H1 (cell line): ENCODE results near the gene TEX10. TPM values are rescaled to one million over a fixed set of nuclear protein-coding genes. Genes with fewer than 3 reads are reported as not detected.

Source experiments
- CTCF ChIA-PET: fragments of 300-600 bp; sonication (Branson Sonifier 250); formaldehyde crosslinking; loops from one replicate; lab custom pipeline; 2021; ENCODE audit not compliant: partially characterized antibody; lab: Charles Lee
- POLR2A ChIA-PET: fragments of 300-600 bp; sonication (Branson Sonifier 250); formaldehyde crosslinking; loops from one replicate; lab custom pipeline; 2021; ENCODE audit warnings: inconsistent platforms; ENCODE audit not compliant: partially characterized antibody; lab: Charles Lee
- DNase-seq, 2 experiments: peaks; one replicate each; pipeline versions ENCODE4 v3.0.0 to v3.0.0-alpha.2; 2010 to 2022; ENCODE audit warnings: low spot score in 2 of 2, low read depth in 1 of 2, mixed read lengths in 1 of 2
- FAIRE-seq: peaks from 2 replicates; lab custom pipeline; 2011; peaks lifted over from hg19 to GRCh38; lab: Jason Lieb, UNC
- H2AFZ ChIP-seq: 2 replicates; pipeline ENCODE4 v1.8.1; 2012; ENCODE audit warnings: low read length, inconsistent platforms
- H2AK5ac ChIP-seq: 2 replicates; pipeline ENCODE4 v1.6.1; 2013; ENCODE audit warnings: low read depth, low read length
- H2BK120ac ChIP-seq: replicated peaks from 2 replicates; pipeline ENCODE3; 2013; ENCODE audit warnings: low read depth, low read length, inconsistent platforms
- H2BK12ac ChIP-seq: 2 replicates; pipeline ENCODE4 v1.6.1; 2013; ENCODE audit warnings: low read depth, low read length
- H2BK15ac ChIP-seq: 2 replicates; pipeline ENCODE4 v1.6.1; 2013; ENCODE audit warnings: low read length
- H2BK20ac ChIP-seq: 2 replicates; pipeline ENCODE4 v1.6.1; 2013; ENCODE audit warnings: low read length
- H2BK5ac ChIP-seq: 2 replicates; pipeline ENCODE4 v1.6.1; 2013; ENCODE audit warnings: low read depth, low read length
- H3K14ac ChIP-seq: 2 replicates; pipeline ENCODE4 v1.6.1; 2013; ENCODE audit warnings: inconsistent platforms; ENCODE audit not compliant: insufficient read length
- H3K18ac ChIP-seq: 2 replicates; pipeline ENCODE4 v1.6.1; 2013; ENCODE audit warnings: low read length; ENCODE audit errors: extremely low read depth
- H3K23ac ChIP-seq: 2 replicates; pipeline ENCODE4 v1.6.1; 2013; ENCODE audit warnings: inconsistent platforms; ENCODE audit not compliant: insufficient read length
- H3K23me2 ChIP-seq: 2 replicates; pipeline ENCODE4 v1.6.1; 2013; ENCODE audit warnings: low read depth, low read length
- H3K27ac ChIP-seq: 2 replicates; pipeline ENCODE4 v1.6.1; 2011; ENCODE audit warnings: low read depth, low read length, inconsistent platforms
- H3K27me3 ChIP-seq, 4 experiments: replicated peaks in 1 of 4; 1 replicate in 1 of 4; 2 replicates in 3 of 4; pipeline versions ENCODE4 v1.6.1 to v1.8.1; 2011 to 2013; ENCODE audit warnings: low read length in 3 of 4, mild to moderate bottlenecking in 3 of 4, inconsistent platforms in 2 of 4, mixed read lengths in 2 of 4, moderate library complexity in 1 of 4; ENCODE audit not compliant: control insufficient read depth in 3 of 4, insufficient read depth in 3 of 4; ENCODE audit errors: extremely low read depth in 1 of 4
- H3K36me3 ChIP-seq, 4 experiments: 2 replicates each; pipeline versions ENCODE4 v1.6.1 to v1.8.1; 2011 to 2013; ENCODE audit warnings: mild to moderate bottlenecking in 4 of 4, low read length in 3 of 4, moderate library complexity in 2 of 4, control low read depth in 1 of 4, inconsistent platforms in 1 of 4; ENCODE audit not compliant: insufficient read depth in 4 of 4, control insufficient read depth in 2 of 4
- H3K4ac ChIP-seq: replicated peaks from 2 replicates; pipeline ENCODE3; 2013; ENCODE audit warnings: low read length, low read depth, mixed read lengths, inconsistent platforms; ENCODE audit not compliant: insufficient read length
- H3K4me1 ChIP-seq, 4 experiments: replicated peaks in 1 of 4; 1 replicate in 1 of 4; 2 replicates in 3 of 4; pipeline versions ENCODE4 v1.6.1 to v1.8.1; 2011 to 2013; ENCODE audit warnings: low read length in 3 of 4, inconsistent platforms in 2 of 4, mixed read lengths in 1 of 4; ENCODE audit not compliant: insufficient read depth in 4 of 4, control insufficient read depth in 3 of 4
- H3K4me2 ChIP-seq, 2 experiments: 2 replicates each; pipeline versions ENCODE4 v1.6.1 to v1.8.1; 2011 to 2013; ENCODE audit warnings: low read depth in 2 of 2, low read length in 2 of 2, control low read depth in 1 of 2, inconsistent platforms in 1 of 2, mild to moderate bottlenecking in 1 of 2; ENCODE audit not compliant: insufficient read depth in 1 of 2
- H3K4me3 ChIP-seq, 4 experiments: fragments of 200-600, 300-600 bp in 1 of 4; sonication (generic), shearing (Covaris generic), sonication (Bioruptor Twin) in 1 of 4; 2 replicates each; pipeline versions ENCODE4 v1.5.1 to v1.8.1; 2011 to 2016; ENCODE audit warnings: low read length in 4 of 4, low read depth in 3 of 4, control low read depth in 2 of 4, inconsistent platforms in 2 of 4, mild to moderate bottlenecking in 2 of 4, mixed read lengths in 1 of 4, moderate library complexity in 1 of 4; ENCODE audit not compliant: insufficient read depth in 2 of 4; ENCODE audit errors: extremely low read depth in 1 of 4
- H3K56ac ChIP-seq: replicated peaks from 2 replicates; pipeline ENCODE3; 2013; ENCODE audit warnings: low read depth, mild to moderate bottlenecking, mixed read lengths, low read length, inconsistent platforms; ENCODE audit not compliant: insufficient read length
- H3K79me1 ChIP-seq: 2 replicates; pipeline ENCODE4 v1.6.1; 2013; ENCODE audit warnings: low read depth, low read length, control low read depth
- H3K79me2 ChIP-seq, 2 experiments: 2 replicates each; pipeline versions ENCODE4 v1.6.1 to v1.8.1; 2012 to 2013; ENCODE audit warnings: low read length in 2 of 2, mild to moderate bottlenecking in 2 of 2, inconsistent platforms in 1 of 2; ENCODE audit not compliant: insufficient read depth in 2 of 2, control insufficient read depth in 1 of 2
- H3K9ac ChIP-seq, 4 experiments: replicated peaks in 1 of 4; 1 replicate in 1 of 4; 2 replicates in 3 of 4; pipeline versions ENCODE4 v1.6.1 to v1.8.1; 2011 to 2013; ENCODE audit warnings: low read depth in 3 of 4, low read length in 3 of 4, control low read depth in 2 of 4, mild to moderate bottlenecking in 2 of 4, moderate library complexity in 2 of 4, inconsistent platforms in 1 of 4; ENCODE audit errors: extremely low read depth in 1 of 4
- H3K9me3 ChIP-seq, 2 experiments: 2 replicates each; pipeline versions ENCODE4 v1.6.1 to v1.8.1; 2012 to 2013; ENCODE audit warnings: mild to moderate bottlenecking in 2 of 2, moderate library complexity in 2 of 2, control low read depth in 1 of 2, inconsistent platforms in 1 of 2, low read depth in 1 of 2, low read length in 1 of 2, mixed read lengths in 1 of 2; ENCODE audit not compliant: insufficient read depth in 2 of 2
- H4K20me1 ChIP-seq, 2 experiments: replicated peaks in 1 of 2; 2 replicates each; pipeline versions ENCODE3 to v1.8.1; 2011 to 2013; ENCODE audit warnings: inconsistent platforms in 2 of 2, low read length in 2 of 2, mild to moderate bottlenecking in 1 of 2; ENCODE audit not compliant: insufficient read depth in 2 of 2, control insufficient read depth in 1 of 2
- H4K5ac ChIP-seq: 2 replicates; pipeline ENCODE4 v1.6.1; 2013; ENCODE audit warnings: low read length, low read depth, mixed read lengths, inconsistent platforms; ENCODE audit not compliant: insufficient read length
- H4K8ac ChIP-seq: 2 replicates; pipeline ENCODE4 v1.8.0; 2013; ENCODE audit warnings: mild to moderate bottlenecking, moderate library complexity, low read length, inconsistent platforms; ENCODE audit not compliant: insufficient read depth; ENCODE audit errors: extremely low read depth
- H4K91ac ChIP-seq: replicated peaks from 2 replicates; pipeline ENCODE3; 2013; ENCODE audit warnings: low read length, mixed read lengths, inconsistent platforms; ENCODE audit not compliant: insufficient read length
- CHD1 ChIP-seq: IDR thresholded peaks from 2 replicates; pipeline ENCODE4 v1.6.1; 2012; ENCODE audit warnings: low read depth, low read length, improper control_type of control experiment
- CHD2 ChIP-seq: IDR thresholded peaks from 2 replicates; pipeline ENCODE4 v1.6.1; 2012; ENCODE audit warnings: low read length, improper control_type of control experiment
- CREB1 ChIP-seq: IDR thresholded peaks from 2 replicates; pipeline ENCODE4 v1.6.1; 2012; ENCODE audit warnings: inconsistent platforms
- CTBP2 ChIP-seq: IDR thresholded peaks from 2 replicates; pipeline ENCODE4 v1.7.0; 2011; ENCODE audit warnings: borderline replicate concordance, mild to moderate bottlenecking, moderate library complexity, mixed read lengths, low read length; ENCODE audit not compliant: insufficient read depth, insufficient read length
- EGR1 ChIP-seq: IDR thresholded peaks from 2 replicates; pipeline ENCODE4 v1.6.1; 2011; ENCODE audit warnings: low read depth, low read length, borderline replicate concordance
- MAFK ChIP-seq: IDR thresholded peaks from 2 replicates; pipeline ENCODE4 v1.6.1; 2012; ENCODE audit warnings: low read depth, mild to moderate bottlenecking, improper control_type of control experiment, low read length
- PHF8 ChIP-seq: fragments of 200-600 bp; sonication (generic); conservative IDR thresholded peaks from 2 replicates; pipeline ENCODE4 v1.7.1; 2012; ENCODE audit warnings: low read depth, mild to moderate bottlenecking, inconsistent platforms, low read length, moderate library complexity
- POU5F1 ChIP-seq: IDR thresholded peaks from 2 replicates; pipeline ENCODE4 v1.6.1; 2011; ENCODE audit warnings: low read depth, mild to moderate bottlenecking, low read length, moderate library complexity
- RAD21 ChIP-seq, 2 experiments: IDR thresholded peaks in 1 of 2; conservative IDR thresholded peaks in 1 of 2; 2 replicates each; pipeline ENCODE4 v1.6.1; 2011; ENCODE audit warnings: low read depth in 2 of 2, low read length in 2 of 2, improper control_type of control experiment in 1 of 2, inconsistent platforms in 1 of 2, mild to moderate bottlenecking in 1 of 2, moderate library complexity in 1 of 2
- SP2 ChIP-seq: IDR thresholded peaks from 2 replicates; pipeline ENCODE4 v1.6.1; 2012; ENCODE audit warnings: mild to moderate bottlenecking, low read length, inconsistent platforms
- TCF12 ChIP-seq: IDR thresholded peaks from 2 replicates; pipeline ENCODE4 v1.6.1; 2011; ENCODE audit warnings: low read depth, mild to moderate bottlenecking, low read length
- WGBS, 2 experiments: shearing (Covaris generic) in 1 of 2; methylation state at CpG; one replicate each; pipeline versions ENCODE4 v1.1.6 to v1.1.7; 2013 to 2015; ENCODE audit warnings: low lambda C conversion rate in 2 of 2, mixed read lengths in 2 of 2, inconsistent platforms in 1 of 2, low coverage in 1 of 2, missing lambda C conversion rate in 1 of 2; ENCODE audit not compliant: insufficient replicate concordance in 2 of 2, insufficient coverage in 1 of 2, insufficient read length in 1 of 2; ENCODE audit errors: extremely low coverage in 1 of 2, missing lambda C conversion rate in 1 of 2; 5-methylcytosine and 5-hydroxymethylcytosine counted together
- polyA plus RNA-seq, 7 experiments: library from polyadenylated mRNA; depleted of rRNA in 3 of 7; stranded (reverse) in 5 of 7; unstranded in 2 of 7; fragments of >200 nt in 5 of 7; fragments of 200-250 nt in 2 of 7; gene quantifications; 1 replicate in 5 of 7; 2 replicates in 1 of 7; 4 replicates in 1 of 7; pipeline versions ENCODE4 v1.2.1 to v1.2.3, GENCODE V29; 2011 to 2013; ENCODE audit warnings: missing spikeins in 2 of 7, mixed read lengths in 2 of 7
- total RNA-seq: library from RNA; stranded (reverse); fragmentation: NEBNext Ultra II Directional; extraction: Animal tissue kit (Norgen Biotek cat#: 25700); gene quantifications from 2 replicates; pipeline ENCODE4 v1.2.1, GENCODE V29; 2021
- TF ChIP-seq, protein P1 (sequence below): IDR thresholded peaks from 2 replicates; pipeline ENCODE4 v1.6.1; 2012; ENCODE audit warnings: inconsistent platforms
- TF ChIP-seq, protein P2 (sequence below): IDR thresholded peaks from 2 replicates; pipeline ENCODE4 v1.6.1; 2012; ENCODE audit warnings: low read length, inconsistent platforms

TEX10 gene
- total and polyA plus RNA-seq, 2 of the 8 experiments (the other 6 are each of a cell fraction or from before 2014, with no cell fraction given) = 46.9 to 81.0 TPM

DNA sequence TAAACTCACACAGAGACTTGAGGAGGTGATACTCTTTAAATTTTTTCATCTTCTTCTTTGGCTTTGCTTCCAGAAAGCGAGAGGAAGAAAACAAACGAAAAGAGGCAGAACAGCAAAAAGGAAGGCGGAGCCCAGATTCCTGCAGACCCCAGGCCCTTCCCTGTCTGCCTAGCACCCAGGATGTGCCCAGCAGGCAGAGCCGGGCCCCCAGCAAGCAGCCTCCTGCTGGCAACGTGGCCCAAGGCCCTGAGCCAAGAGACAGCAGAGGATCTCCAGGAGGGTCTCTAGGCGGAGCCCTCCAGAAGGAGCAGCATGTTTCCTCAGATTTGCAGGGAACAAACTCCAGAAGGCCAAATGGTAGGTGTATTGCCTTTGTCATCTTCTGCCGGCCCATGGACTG lies 68.5 kb downstream of the TEX10 start:
- H3K36me3 ChIP-seq = peaks cover 0 to 12% (median 0%) of the 10 kb centered on the region in 4 experiments; a peak in 2 of 8 replicates
- H3K56ac ChIP-seq = no peak overlapping the region
- H3K14ac ChIP-seq = no peak overlapping the region
- FAIRE-seq = no peak
- H2BK5ac ChIP-seq = no peak overlapping the region
- no peak overlapping the region for H3K4me2 ChIP-seq
- no peaks in the 10 kb centered on the region for H3K27me3 ChIP-seq
- H2BK15ac ChIP-seq = no peak overlapping the region
- WGBS, 2 experiments = 82% methylated on average over 7 of the region's 7 CpGs; no CpG with 5 or more reads in 1 of the 2 experiments
- no peak overlapping the region for H3K18ac ChIP-seq
- H3K23ac ChIP-seq = no peak overlapping the region
- H2AK5ac ChIP-seq = no peak overlapping the region
- H4K20me1 ChIP-seq = no peaks in the 10 kb centered on the region
- H3K27ac ChIP-seq = no peak overlapping the region
- H4K8ac ChIP-seq = no peak overlapping the region
- ChIA-PET POLR2A (interaction anchor here (1.0 to 1.6 kb wide), 2 partner anchors 9 to 12 kb away, joined by 3 to 4 read pairs; no protein-coding TSS in a partner anchor), CTCF (no interaction called here)
- H2BK12ac ChIP-seq = no peak overlapping the region
- no peak overlapping the region for H2BK20ac ChIP-seq
- H3K4me1 ChIP-seq = no peaks in the 10 kb centered on the region
- no peak overlapping the region for H4K5ac ChIP-seq
- no peak overlapping the region for H4K91ac ChIP-seq
- no peak for DNase-seq
- H3K9ac ChIP-seq = no peak overlapping the region
- no peak overlapping the region for H2BK120ac ChIP-seq
- H3K79me1 ChIP-seq = no peaks in the 10 kb centered on the region; the same call in 1 of the 2 replicates
- no peak overlapping the region for H2AFZ ChIP-seq
- H3K23me2 ChIP-seq = no peaks in the 10 kb centered on the region
- H3K4me3 ChIP-seq = no peak overlapping the region
- H3K79me2 ChIP-seq = no peaks in the 10 kb centered on the region
- H3K4ac ChIP-seq = no peak overlapping the region
- peaks cover 2 to 6% of the 10 kb centered on the region in 2 experiments; a peak in 1 of 4 replicates for H3K9me3 ChIP-seq
- TF ChIP-seq PHF8 (no peak), CHD2 (no peak), EGR1 (no peak), CREB1 (no peak), MAFK (no peak), SP2 (no peak), RAD21 (IDR thresholded peaks at IDR 0.05 in 1 of 2, conservative IDR thresholded peaks at IDR 0.05 in 1 of 2; ENCODE audit: low read depth in 2 of 2, low read length in 2 of 2) (no peak), CHD1 (no peak), TCF12 (no peak), CTBP2 (no peak), POU5F1 (no peak)
- TF ChIP-seq, protein P1, sequence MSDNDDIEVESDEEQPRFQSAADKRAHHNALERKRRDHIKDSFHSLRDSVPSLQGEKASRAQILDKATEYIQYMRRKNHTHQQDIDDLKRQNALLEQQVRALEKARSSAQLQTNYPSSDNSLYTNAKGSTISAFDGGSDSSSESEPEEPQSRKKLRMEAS = no peak
- TF ChIP-seq, protein P2, sequence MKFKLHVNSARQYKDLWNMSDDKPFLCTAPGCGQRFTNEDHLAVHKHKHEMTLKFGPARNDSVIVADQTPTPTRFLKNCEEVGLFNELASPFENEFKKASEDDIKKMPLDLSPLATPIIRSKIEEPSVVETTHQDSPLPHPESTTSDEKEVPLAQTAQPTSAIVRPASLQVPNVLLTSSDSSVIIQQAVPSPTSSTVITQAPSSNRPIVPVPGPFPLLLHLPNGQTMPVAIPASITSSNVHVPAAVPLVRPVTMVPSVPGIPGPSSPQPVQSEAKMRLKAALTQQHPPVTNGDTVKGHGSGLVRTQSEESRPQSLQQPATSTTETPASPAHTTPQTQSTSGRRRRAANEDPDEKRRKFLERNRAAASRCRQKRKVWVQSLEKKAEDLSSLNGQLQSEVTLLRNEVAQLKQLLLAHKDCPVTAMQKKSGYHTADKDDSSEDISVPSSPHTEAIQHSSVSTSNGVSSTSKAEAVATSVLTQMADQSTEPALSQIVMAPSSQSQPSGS = no peak
